NAMALWA (cell line): ENCODE measurements around the gene SLC5A1.
"Not testable (repeated sequence)": the region's sequence is repeated elsewhere in the genome, so short reads cannot be mapped to it uniquely, and the experiment has no call there.

Source experiments
- DNase-seq: peaks from one replicate; pipeline ENCODE4 v3.0.0-alpha.2; 2015; ENCODE audit warnings: low spot score

The SLC5A1 gene

GRCh38 chr22:32144496-32145274, 101.6 kb downstream of the SLC5A1 start:
- DNase-seq: peak; percentile 69

GRCh38 chr22:32147128-32147527, 104.1 kb downstream of the SLC5A1 start:
- DNase-seq: not testable (repeated sequence)

GRCh38 chr22:32148372-32148771, 105.3 kb downstream of the SLC5A1 start:
- not testable (repeated sequence) for DNase-seq

GRCh38 chr22:32150647-32151046, 107.6 kb downstream of the SLC5A1 start:
- not testable (repeated sequence) for DNase-seq

- not testable (repeated sequence) for DNase-seq
These were observed 108.6 kb downstream of the SLC5A1 start for GRCh38 chr22:32151641-32152040.

GRCh38 chr22:32154727-32155126, 111.7 kb downstream of the SLC5A1 start:
- not testable (repeated sequence) for DNase-seq

GRCh38 chr22:32157632-32158031, 114.6 kb downstream of the SLC5A1 start:
- DNase-seq: not testable (repeated sequence)

- no peak for DNase-seq
These were observed 115.9 kb downstream of the SLC5A1 start, which contains the start of gene C22orf42 for GRCh38 chr22:32158712-32159533. Gene C22orf42 (minus strand): TSS chr22:32159303. CDS start chr22:32159215, 88 bp downstream.

GRCh38 chr22:32160411-32160810, 117.3 kb downstream of the SLC5A1 start:
- DNase-seq: not testable (repeated sequence)
